WTC11 (cell line): ENCODE results near the gene RCAN2. TPM values are rescaled to one million over a fixed set of nuclear protein-coding genes. Genes with fewer than 3 reads are reported as not detected.

Experiments used
- ATAC-seq: fragments of 200-7000 bp; cut with Tn5 transposase; 2 replicates; pipeline ENCODE4 v1.10.0; 2021; ENCODE audit warnings: mild to moderate bottlenecking, moderate library complexity
- CTCF ChIA-PET: fragments of 300-600 bp; sonication (Branson Sonifier 250); formaldehyde crosslinking; loops from one replicate; lab custom pipeline; 2021; ENCODE audit warnings: antibody characterized with exemption; lab: Charles Lee
- POLR2A ChIA-PET: fragments of 350-600 bp; sonication (Branson Sonifier 250); formaldehyde crosslinking; loops from one replicate; lab custom pipeline; 2021; ENCODE audit warnings: antibody characterized with exemption; lab: Charles Lee
- DNase-seq: peaks from one replicate; pipeline ENCODE4 v3.0.0; 2021; ENCODE audit warnings: low spot score
- H3K27ac Mint-ChIP-seq: 2 replicates; pipeline ENCODE4 v1.8.0; 2021; ENCODE audit warnings: mixed read lengths
- H3K27me3 Mint-ChIP-seq: 2 replicates; pipeline ENCODE4 v1.8.0; 2021; ENCODE audit warnings: low read depth, mild to moderate bottlenecking, moderate library complexity, mixed read lengths
- H3K36me3 Mint-ChIP-seq: 2 replicates; pipeline ENCODE4 v1.8.0; 2021; ENCODE audit warnings: mixed read lengths
- H3K4me1 Mint-ChIP-seq: 2 replicates; pipeline ENCODE4 v1.8.0; 2022; ENCODE audit warnings: mixed read lengths
- H3K4me3 Mint-ChIP-seq: 2 replicates; pipeline ENCODE4 v1.8.0; 2021; ENCODE audit warnings: mild to moderate bottlenecking, moderate library complexity, mixed read lengths
- H3K9me3 Mint-ChIP-seq: 2 replicates; pipeline ENCODE4 v1.8.0; 2021; ENCODE audit warnings: mixed read lengths
- ATF1 ChIP-seq: sonication (generic); formaldehyde crosslinking; IDR thresholded peaks from 2 replicates; pipeline ENCODE4 v1.8.1; 2023; ENCODE audit warnings: mild to moderate bottlenecking, moderate library complexity, missing genetic modification reagents
- ATF3 ChIP-seq: sonication (generic); formaldehyde crosslinking; conservative IDR thresholded peaks from 2 replicates; pipeline ENCODE4 v1.8.1; 2022; ENCODE audit warnings: mild to moderate bottlenecking, missing genetic modification reagents
- CREB1 ChIP-seq: sonication (generic); formaldehyde crosslinking; IDR thresholded peaks from 2 replicates; pipeline ENCODE4 v1.8.0; 2023; ENCODE audit warnings: mild to moderate bottlenecking, missing genetic modification reagents
- ELF4 ChIP-seq: sonication (generic); formaldehyde crosslinking; IDR thresholded peaks from 2 replicates; pipeline ENCODE4 v1.8.1; 2022; ENCODE audit warnings: low read depth, mild to moderate bottlenecking, moderate library complexity, missing genetic modification reagents
- EMX1 ChIP-seq: fragments of 250-450 bp; sonication (Bioruptor Pico); IDR thresholded peaks from 2 replicates; pipeline ENCODE4 v1.8.0; 2021; ENCODE audit warnings: mild to moderate bottlenecking
- ESRRA ChIP-seq: sonication (generic); formaldehyde crosslinking; IDR thresholded peaks from 2 replicates; pipeline ENCODE4 v1.8.1; 2022; ENCODE audit warnings: mild to moderate bottlenecking, missing genetic modification reagents, borderline replicate concordance
- ETV6 ChIP-seq: sonication (generic); formaldehyde crosslinking; IDR thresholded peaks from 2 replicates; pipeline ENCODE4 v1.8.1; 2022; ENCODE audit warnings: mild to moderate bottlenecking, missing genetic modification reagents
- FOXJ3 ChIP-seq: sonication (generic); formaldehyde crosslinking; IDR thresholded peaks from 2 replicates; pipeline ENCODE4 v1.9.0; 2021; ENCODE audit warnings: missing genetic modification reagents, mild to moderate bottlenecking, borderline replicate concordance
- FOXP1 ChIP-seq: sonication (generic); formaldehyde crosslinking; IDR thresholded peaks from 2 replicates; pipeline ENCODE4 v1.8.0; 2022; ENCODE audit warnings: missing genetic modification reagents, mild to moderate bottlenecking, moderate library complexity, borderline replicate concordance
- GTF2I ChIP-seq: fragments of 250-450 bp; sonication (Bioruptor Pico); conservative IDR thresholded peaks from 2 replicates; pipeline ENCODE4 v1.4.0; 2021; ENCODE audit warnings: mild to moderate bottlenecking
- IRF1 ChIP-seq: sonication (generic); formaldehyde crosslinking; IDR thresholded peaks from 2 replicates; pipeline ENCODE4 v1.8.0; 2023; ENCODE audit warnings: missing genetic modification reagents
- JUN ChIP-seq: sonication (generic); formaldehyde crosslinking; IDR thresholded peaks from 2 replicates; pipeline ENCODE4 v1.8.0; 2023; ENCODE audit warnings: mild to moderate bottlenecking, missing genetic modification reagents
- KAT7 ChIP-seq: sonication (generic); formaldehyde crosslinking; IDR thresholded peaks from 2 replicates; pipeline ENCODE4 v1.8.1; 2023; ENCODE audit warnings: missing genetic modification reagents, mild to moderate bottlenecking, borderline replicate concordance
- MLX ChIP-seq: sonication (generic); formaldehyde crosslinking; IDR thresholded peaks from 2 replicates; pipeline ENCODE4 v1.8.1; 2023; ENCODE audit warnings: mild to moderate bottlenecking, missing genetic modification reagents, moderate library complexity
- MYBL2 ChIP-seq: sonication (generic); formaldehyde crosslinking; IDR thresholded peaks from 2 replicates; pipeline ENCODE4 v1.8.1; 2023; ENCODE audit warnings: mild to moderate bottlenecking, moderate library complexity, missing genetic modification reagents
- NFATC4 ChIP-seq: fragments of 250-450 bp; sonication (Bioruptor Pico); IDR thresholded peaks from 2 replicates; pipeline ENCODE4 v1.9.0; 2021; ENCODE audit warnings: mild to moderate bottlenecking
- NFE2L1 ChIP-seq: sonication (generic); formaldehyde crosslinking; IDR thresholded peaks from 2 replicates; pipeline ENCODE4 v1.8.1; 2023; ENCODE audit warnings: missing genetic modification reagents
- NR1H2 ChIP-seq: sonication (generic); formaldehyde crosslinking; IDR thresholded peaks from 2 replicates; pipeline ENCODE4 v1.9.0; 2021; ENCODE audit warnings: mild to moderate bottlenecking, moderate library complexity, missing genetic modification reagents
- NR3C1 ChIP-seq: sonication (generic); formaldehyde crosslinking; conservative IDR thresholded peaks from 2 replicates; pipeline ENCODE4 v1.8.1; 2023; ENCODE audit warnings: low read depth, mild to moderate bottlenecking, missing genetic modification reagents
- STAT6 ChIP-seq: sonication (generic); formaldehyde crosslinking; conservative IDR thresholded peaks from 2 replicates; pipeline ENCODE4 v1.8.1; 2023; ENCODE audit warnings: mild to moderate bottlenecking, low read depth, missing genetic modification reagents, moderate library complexity
- ZBTB21 ChIP-seq: sonication (generic); formaldehyde crosslinking; IDR thresholded peaks from 2 replicates; pipeline ENCODE4 v1.8.1; 2023; ENCODE audit warnings: mild to moderate bottlenecking, missing genetic modification reagents, borderline replicate concordance
- ZBTB43 ChIP-seq: sonication (generic); formaldehyde crosslinking; IDR thresholded peaks from 2 replicates; pipeline ENCODE4 v1.8.1; 2023; ENCODE audit warnings: mild to moderate bottlenecking, missing genetic modification reagents
- ZNF263 ChIP-seq: sonication (generic); formaldehyde crosslinking; IDR thresholded peaks from 2 replicates; pipeline ENCODE4 v1.8.1; 2022; ENCODE audit warnings: low read depth, mild to moderate bottlenecking, moderate library complexity, missing genetic modification reagents
- ZNF317 ChIP-seq: sonication (generic); formaldehyde crosslinking; IDR thresholded peaks from 2 replicates; pipeline ENCODE4 v1.8.1; 2023; ENCODE audit warnings: low read depth, mild to moderate bottlenecking, moderate library complexity, missing genetic modification reagents, borderline replicate concordance
- ZNF396 ChIP-seq: fragments of 250-450 bp; sonication (Bioruptor Pico); IDR thresholded peaks from 2 replicates; pipeline ENCODE4 v1.8.0; 2021; ENCODE audit warnings: mild to moderate bottlenecking, moderate library complexity, borderline replicate concordance
- ZNF671 ChIP-seq: fragments of 250-450 bp; sonication (Bioruptor Pico); IDR thresholded peaks from 2 replicates; pipeline ENCODE4 v1.8.0; 2021; ENCODE audit warnings: mild to moderate bottlenecking
- ZSCAN18 ChIP-seq: fragments of 250-450 bp; sonication (Bioruptor Pico); IDR thresholded peaks from 2 replicates; pipeline ENCODE4 v2.1.2; 2022; ENCODE audit warnings: mild to moderate bottlenecking, moderate library complexity
- total RNA-seq: library from RNA; stranded (reverse); gene quantifications from 3 replicates; pipeline ENCODE4 v1.2.3, GENCODE V29; 2021
- TF ChIP-seq, protein P1 (sequence below): sonication (generic); formaldehyde crosslinking; IDR thresholded peaks from 2 replicates; pipeline ENCODE4 v1.8.1; 2023; ENCODE audit warnings: mild to moderate bottlenecking, moderate library complexity, missing genetic modification reagents
- TF ChIP-seq, protein P2 (sequence below): fragments of 200-600 bp; IDR thresholded peaks from 2 replicates; pipeline ENCODE4 v1.8.0; 2022; ENCODE audit warnings: antibody characterized with exemption

The RCAN2 gene
- total RNA-seq, 1 experiment from 2014 or later, result 3.9 TPM

DNA sequence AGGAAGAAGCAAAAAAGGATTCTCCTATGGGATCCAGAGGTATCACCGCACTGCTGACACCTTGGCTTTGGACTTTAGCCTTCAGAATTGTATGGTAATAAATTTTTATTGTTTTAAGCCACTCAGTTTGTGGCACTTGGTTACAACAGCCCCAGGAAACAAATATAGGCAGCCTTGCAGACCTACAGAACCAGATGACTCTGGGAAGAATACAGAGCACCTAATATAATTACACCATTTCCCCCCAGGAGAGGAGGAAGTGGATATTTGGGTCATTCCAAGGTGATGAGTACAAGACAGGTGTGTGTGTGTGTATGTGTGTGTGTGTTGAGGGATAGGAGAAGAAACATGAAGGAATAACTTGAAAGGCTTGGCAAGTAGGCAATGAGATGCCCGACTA, 236.3 kb downstream of the RCAN2 start:
- CTCF ChIA-PET, result no interaction called here

DNA sequence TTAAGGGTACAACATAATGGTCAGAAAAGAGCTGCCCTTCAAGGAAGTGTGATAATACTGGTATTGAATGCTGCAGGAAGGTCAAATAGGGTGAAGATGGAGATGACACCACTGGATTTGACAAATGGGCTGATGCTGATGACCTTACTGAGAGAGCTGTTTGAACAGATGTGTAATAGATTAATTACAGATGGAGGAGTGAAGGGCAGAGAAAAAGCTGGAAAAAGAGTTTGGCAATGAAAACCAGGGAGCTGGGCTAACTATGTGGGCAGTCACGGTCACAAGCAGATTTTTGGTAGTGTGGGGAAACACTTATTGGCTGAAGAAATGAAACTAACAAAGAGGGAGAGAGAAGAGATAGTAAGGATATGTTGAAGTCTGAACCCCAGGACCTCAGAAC, 236.9 kb downstream of the RCAN2 start:
- Mint-ChIP-seq H3K4me1 (no peaks in the 10 kb centered on the region), H3K4me3 (no peak overlapping the region), H3K27me3 (no peaks in the 10 kb centered on the region), H3K9me3 (peaks cover 3% of the 10 kb centered on the region; the same call in 1 of the 2 replicates), H3K27ac (no peak overlapping the region), H3K36me3 (no peaks in the 10 kb centered on the region)
- POLR2A ChIA-PET, result no interaction called here
- no peak for TF ChIP-seq IRF1 (CRISPR knock-in tag)
- no peak for TF ChIP-seq NFE2L1
- no peak for TF ChIP-seq EMX1
- TF ChIP-seq ATF1 (CRISPR knock-in tag), result no peak
- no peak for TF ChIP-seq MLX (CRISPR knock-in tag)
- TF ChIP-seq JUN (CRISPR knock-in tag), result no peak
- TF ChIP-seq ZNF396, result no peak
- TF ChIP-seq STAT6 (CRISPR knock-in tag), result no peak
- TF ChIP-seq NR3C1, result no peak
- no peak for TF ChIP-seq ZNF263 (CRISPR knock-in tag)
- no peak for TF ChIP-seq CREB1 (CRISPR knock-in tag)
- no peak for TF ChIP-seq MYBL2
- TF ChIP-seq ETV6 (CRISPR knock-in tag), result no peak
- no peak for TF ChIP-seq KAT7
- TF ChIP-seq ZBTB43 (CRISPR knock-in tag), result no peak
- TF ChIP-seq ZSCAN18 (CRISPR knock-in tag), result no peak
- TF ChIP-seq ZNF317 (CRISPR knock-in tag), result no peak
- DNase-seq, result no peak
- CTCF ChIA-PET, result no interaction called here
- ATAC-seq, result no peak

More for the DNA sequence above, 236.3 kb downstream of the RCAN2 start:
- H3K36me3 Mint-ChIP-seq, result no peaks in the 10 kb centered on the region
- no peak overlapping the region for H3K27ac Mint-ChIP-seq
- TF ChIP-seq ZNF671 (CRISPR knock-in tag), result no peak
- TF ChIP-seq NR3C1, result no peak
- TF ChIP-seq, protein P1, sequence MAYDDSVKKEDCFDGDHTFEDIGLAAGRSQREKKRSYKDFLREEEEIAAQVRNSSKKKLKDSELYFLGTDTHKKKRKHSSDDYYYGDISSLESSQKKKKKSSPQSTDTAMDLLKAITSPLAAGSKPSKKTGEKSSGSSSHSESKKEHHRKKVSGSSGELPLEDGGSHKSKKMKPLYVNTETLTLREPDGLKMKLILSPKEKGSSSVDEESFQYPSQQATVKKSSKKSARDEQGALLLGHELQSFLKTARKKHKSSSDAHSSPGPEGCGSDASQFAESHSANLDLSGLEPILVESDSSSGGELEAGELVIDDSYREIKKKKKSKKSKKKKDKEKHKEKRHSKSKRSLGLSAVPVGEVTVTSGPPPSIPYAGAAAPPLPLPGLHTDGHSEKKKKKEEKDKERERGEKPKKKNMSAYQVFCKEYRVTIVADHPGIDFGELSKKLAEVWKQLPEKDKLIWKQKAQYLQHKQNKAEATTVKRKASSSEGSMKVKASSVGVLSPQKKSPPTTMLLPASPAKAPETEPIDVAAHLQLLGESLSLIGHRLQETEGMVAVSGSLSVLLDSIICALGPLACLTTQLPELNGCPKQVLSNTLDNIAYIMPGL (CRISPR knock-in tag), result no peak
- no peak for TF ChIP-seq FOXJ3 (CRISPR knock-in tag)
- no peak for TF ChIP-seq GTF2I
- TF ChIP-seq ATF3 (CRISPR knock-in tag), result no peak
- TF ChIP-seq EMX1, result no peak
- no peak for TF ChIP-seq ESRRA (CRISPR knock-in tag)
- TF ChIP-seq NR1H2, result no peak
- TF ChIP-seq FOXP1 (CRISPR knock-in tag), result no peak
- TF ChIP-seq NFATC4 (CRISPR knock-in tag), result no peak
- TF ChIP-seq, protein P2, sequence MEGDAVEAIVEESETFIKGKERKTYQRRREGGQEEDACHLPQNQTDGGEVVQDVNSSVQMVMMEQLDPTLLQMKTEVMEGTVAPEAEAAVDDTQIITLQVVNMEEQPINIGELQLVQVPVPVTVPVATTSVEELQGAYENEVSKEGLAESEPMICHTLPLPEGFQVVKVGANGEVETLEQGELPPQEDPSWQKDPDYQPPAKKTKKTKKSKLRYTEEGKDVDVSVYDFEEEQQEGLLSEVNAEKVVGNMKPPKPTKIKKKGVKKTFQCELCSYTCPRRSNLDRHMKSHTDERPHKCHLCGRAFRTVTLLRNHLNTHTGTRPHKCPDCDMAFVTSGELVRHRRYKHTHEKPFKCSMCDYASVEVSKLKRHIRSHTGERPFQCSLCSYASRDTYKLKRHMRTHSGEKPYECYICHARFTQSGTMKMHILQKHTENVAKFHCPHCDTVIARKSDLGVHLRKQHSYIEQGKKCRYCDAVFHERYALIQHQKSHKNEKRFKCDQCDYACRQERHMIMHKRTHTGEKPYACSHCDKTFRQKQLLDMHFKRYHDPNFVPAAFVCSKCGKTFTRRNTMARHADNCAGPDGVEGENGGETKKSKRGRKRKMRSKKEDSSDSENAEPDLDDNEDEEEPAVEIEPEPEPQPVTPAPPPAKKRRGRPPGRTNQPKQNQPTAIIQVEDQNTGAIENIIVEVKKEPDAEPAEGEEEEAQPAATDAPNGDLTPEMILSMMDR, result no peak
- no peak for TF ChIP-seq ZBTB21 (CRISPR knock-in tag)
- no peak for TF ChIP-seq ELF4 (CRISPR knock-in tag)
- TF ChIP-seq, all 79 proteins: peak for 0
- POLR2A ChIA-PET, result no interaction called here
- no peak for DNase-seq
- H3K9me3 Mint-ChIP-seq, result peaks cover 3% of the 10 kb centered on the region; the same call in 1 of the 2 replicates
- H3K4me1 Mint-ChIP-seq, result peaks cover 6% of the 10 kb centered on the region
- H3K27me3 Mint-ChIP-seq, result no peaks in the 10 kb centered on the region
- H3K4me3 Mint-ChIP-seq, result no peak overlapping the region
- no peak for ATAC-seq
